CD14-positive monocyte (primary cell): ENCODE measurements around the gene LYG1. TPM values are rescaled to one million over a fixed set of nuclear protein-coding genes. Genes with fewer than 3 reads are reported as not detected.

Experiments used
- DNase-seq, 3 donors: peaks; one replicate each; pipeline ENCODE4 v3.0.0-alpha.2; 2011 to 2022
- H2AFZ ChIP-seq: 2 replicates; pipeline ENCODE4 v1.6.0; 2012; ENCODE audit warnings: mild to moderate bottlenecking, low read depth, low read length, inconsistent platforms; ENCODE audit not compliant: insufficient read depth, poor library complexity, severe bottlenecking
- H3K27ac ChIP-seq, 2 donors: 1 replicate in 1 of 2; 2 replicates in 1 of 2; pipeline ENCODE4 v1.5.1; 2012 to 2013; ENCODE audit warnings: low read length in 2 of 2, control low read depth in 1 of 2, inconsistent platforms in 1 of 2, low read depth in 1 of 2, mild to moderate bottlenecking in 1 of 2
- H3K27me3 ChIP-seq, 2 donors: one replicate each; pipeline versions ENCODE4 v1.6.0 to v1.6.1; 2011 to 2013; ENCODE audit warnings: low read length in 2 of 2; ENCODE audit not compliant: control insufficient read depth in 2 of 2, insufficient read depth in 2 of 2
- H3K36me3 ChIP-seq, 2 donors: replicated peaks in 1 of 2; 1 replicate in 1 of 2; 2 replicates in 1 of 2; pipeline versions ENCODE4 v1.5.1 to v1.6.1; 2012 to 2013; ENCODE audit warnings: low read length in 2 of 2, control low read depth in 1 of 2, inconsistent platforms in 1 of 2, mild to moderate bottlenecking in 1 of 2; ENCODE audit not compliant: insufficient read depth in 2 of 2, control insufficient read depth in 1 of 2
- H3K4me1 ChIP-seq, 2 donors: 1 replicate in 1 of 2; 2 replicates in 1 of 2; pipeline versions ENCODE4 v1.5.1 to v1.6.1; 2012 to 2013; ENCODE audit warnings: low read length in 2 of 2, control low read depth in 1 of 2, inconsistent platforms in 1 of 2, mild to moderate bottlenecking in 1 of 2, moderate library complexity in 1 of 2; ENCODE audit not compliant: insufficient read depth in 2 of 2, control insufficient read depth in 1 of 2
- H3K4me2 ChIP-seq: replicated peaks from 2 replicates; pipeline ENCODE3; 2012; ENCODE audit warnings: low read length, moderate library complexity, mild to moderate bottlenecking; ENCODE audit not compliant: poor library complexity, severe bottlenecking; ENCODE audit errors: extremely low read depth
- H3K4me3 ChIP-seq, 3 experiments: fragments of 200-600 bp in 1 of 3; sonication (generic) in 1 of 3; replicated peaks in 1 of 3; 1 replicate in 2 of 3; 2 replicates in 1 of 3; pipeline ENCODE4 v1.5.1; 2011 to 2013; ENCODE audit warnings: low read length in 3 of 3, mild to moderate bottlenecking in 3 of 3, control low read depth in 2 of 3, low read depth in 2 of 3, inconsistent platforms in 1 of 3, moderate library complexity in 1 of 3
- H3K79me2 ChIP-seq: 2 replicates; pipeline ENCODE4 v1.6.0; 2012; ENCODE audit warnings: mild to moderate bottlenecking, control low read depth, inconsistent platforms, low read length, moderate library complexity; ENCODE audit not compliant: insufficient read depth
- H3K9ac ChIP-seq: 2 replicates; pipeline ENCODE4 v1.6.0; 2017; ENCODE audit warnings: low read length, mild to moderate bottlenecking; ENCODE audit not compliant: insufficient read depth, poor library complexity, severe bottlenecking
- H3K9me3 ChIP-seq, 2 donors: replicated peaks in 1 of 2; 1 replicate in 1 of 2; 2 replicates in 1 of 2; pipeline versions ENCODE4 v1.5.1 to v1.6.1; 2012 to 2013; ENCODE audit warnings: low read length in 2 of 2, control low read depth in 1 of 2; ENCODE audit not compliant: control insufficient read depth in 1 of 2, insufficient read depth in 1 of 2
- H4K20me1 ChIP-seq: 2 replicates; pipeline ENCODE4 v1.6.0; 2012; ENCODE audit warnings: mild to moderate bottlenecking, low read length, control low read depth, moderate library complexity; ENCODE audit not compliant: insufficient read depth
- H3K27ac Mint-ChIP-seq, 7 donors: one replicate each; pipeline ENCODE4 v1.8.0; 2020; ENCODE audit warnings: mild to moderate bottlenecking in 7 of 7, mixed read lengths in 7 of 7, moderate library complexity in 6 of 7, inconsistent platforms in 2 of 7
- H3K27me3 Mint-ChIP-seq, 3 donors: one replicate each; pipeline ENCODE4 v1.8.0; 2021 to 2022; ENCODE audit warnings: low read depth in 3 of 3, mild to moderate bottlenecking in 3 of 3, mixed read lengths in 3 of 3, moderate library complexity in 3 of 3, inconsistent platforms in 1 of 3
- H3K36me3 Mint-ChIP-seq, 2 donors: one replicate each; pipeline ENCODE4 v1.8.0; 2020; ENCODE audit warnings: mixed read lengths in 2 of 2, inconsistent platforms in 1 of 2, mild to moderate bottlenecking in 1 of 2
- H3K4me1 Mint-ChIP-seq: one replicate; pipeline ENCODE4 v1.8.0; 2020; ENCODE audit warnings: mild to moderate bottlenecking, mixed read lengths
- H3K4me3 Mint-ChIP-seq, 2 donors: one replicate each; pipeline ENCODE4 v1.8.0; 2020; ENCODE audit warnings: mild to moderate bottlenecking in 2 of 2, mixed read lengths in 2 of 2, moderate library complexity in 1 of 2
- H3K9me3 Mint-ChIP-seq, 7 donors: one replicate each; pipeline ENCODE4 v1.8.0; 2020 to 2022; ENCODE audit warnings: mixed read lengths in 7 of 7, mild to moderate bottlenecking in 6 of 7, moderate library complexity in 6 of 7, inconsistent platforms in 2 of 7
- WGBS: methylation state at CpG from one replicate; pipeline ENCODE4 v1.1.5; 2013; ENCODE audit warnings: missing lambda C conversion rate; ENCODE audit not compliant: insufficient coverage; 5-methylcytosine and 5-hydroxymethylcytosine counted together
- intact Hi-C, 2 donors: fragments of 100-400 bp; cut with micrococcal nuclease; formaldehyde crosslinking; loops; one replicate each; pipeline versions ENCODE4 v1.15.0 to v1.15.1; 2023
- polyA plus RNA-seq, 3 donors: library from polyadenylated mRNA; depleted of rRNA in 1 of 3; unstranded in 2 of 3; stranded (reverse) in 1 of 3; fragments of 300-500 nt in 2 of 3; fragments of >200 nt in 1 of 3; fragmentation: Illumina TruSeq in 2 of 3; gene quantifications; 1 replicate in 2 of 3; 2 replicates in 1 of 3; pipeline ENCODE4 v1.2.3, GENCODE V29; 2012 to 2021
- TF ChIP-seq, protein P1 (sequence below): fragments of 200-600 bp; IDR thresholded peaks from one replicate; pipeline ENCODE4 v1.8.0; 2022; ENCODE audit warnings: antibody characterized with exemption, mild to moderate bottlenecking

Gene LYG1
- polyA plus RNA-seq, 3 donors, result 0.29 to 5.6 TPM; not detected in 1

DNA sequence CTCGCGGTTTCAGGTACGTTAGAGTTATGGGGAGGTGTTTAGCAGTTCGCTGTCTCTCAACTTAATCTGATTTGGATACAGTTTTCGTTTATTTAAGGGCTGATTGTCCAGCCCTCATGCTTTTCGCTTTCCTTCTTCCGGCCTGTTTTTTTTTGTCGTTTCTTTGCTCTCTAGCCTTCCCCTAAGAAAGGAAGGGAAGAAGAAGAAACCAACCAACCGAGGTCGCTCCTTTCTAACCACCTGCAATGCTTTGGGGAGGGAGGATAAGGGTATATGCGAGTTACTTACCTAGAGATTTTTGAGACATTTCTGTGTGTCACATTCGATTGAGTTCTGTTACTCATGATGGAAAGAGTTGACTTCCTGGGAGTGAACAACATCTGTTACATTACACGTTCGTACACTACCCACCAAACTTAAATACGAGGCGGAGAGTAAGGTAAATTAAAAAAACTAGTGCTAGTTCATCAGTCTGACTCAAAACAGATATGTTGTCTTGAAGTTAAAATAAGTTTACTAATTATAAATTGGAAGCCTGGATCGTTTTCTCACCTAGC is 37.1 kb upstream of the LYG1 start:
- Histone ChIP-seq H3K4me1 (peaks cover 18 to 34% of the 10 kb centered on the region in 2 donors), H3K9ac (peak overlapping the region; percentile 82), H4K20me1 (peaks cover 33% of the 10 kb centered on the region), H2AFZ (peak overlapping the region; percentile 93), H3K9me3 (no peaks in the 10 kb centered on the region), H3K36me3 (peaks cover 0 to 4% of the 10 kb centered on the region in 2 donors), H3K4me2 (peak overlapping the region; percentile 79), H3K4me3 (peak overlapping the region; percentile 68 to 94 (median 94)), H3K27me3 (no peaks in the 10 kb centered on the region), H3K27ac (peak overlapping the region; percentile 46 to 94), H3K79me2 (peaks cover 88% of the 10 kb centered on the region)
- WGBS, result 20% methylated on average over 1 of the region's 17 CpGs
- Mint-ChIP-seq H3K9me3 (no peaks in the 10 kb centered on the region), H3K27ac (no peak overlapping the region), H3K4me3 (no peak overlapping the region), H3K36me3 (peaks cover 2 to 11% of the 10 kb centered on the region in 2 donors), H3K4me1 (peaks cover 21% of the 10 kb centered on the region), H3K27me3 (no peaks in the 10 kb centered on the region)
- peak in 1 of 3 donors; percentile 8 for DNase-seq
- intact Hi-C loops, result loop anchor here (5.0 to 10.0 kb wide), 2 partner anchors 731 to 733 kb away; partner anchors contain the start of genes COA5 (in 2 of the 2) and UNC50 (in 2 of the 2)
- TF ChIP-seq, protein P1, sequence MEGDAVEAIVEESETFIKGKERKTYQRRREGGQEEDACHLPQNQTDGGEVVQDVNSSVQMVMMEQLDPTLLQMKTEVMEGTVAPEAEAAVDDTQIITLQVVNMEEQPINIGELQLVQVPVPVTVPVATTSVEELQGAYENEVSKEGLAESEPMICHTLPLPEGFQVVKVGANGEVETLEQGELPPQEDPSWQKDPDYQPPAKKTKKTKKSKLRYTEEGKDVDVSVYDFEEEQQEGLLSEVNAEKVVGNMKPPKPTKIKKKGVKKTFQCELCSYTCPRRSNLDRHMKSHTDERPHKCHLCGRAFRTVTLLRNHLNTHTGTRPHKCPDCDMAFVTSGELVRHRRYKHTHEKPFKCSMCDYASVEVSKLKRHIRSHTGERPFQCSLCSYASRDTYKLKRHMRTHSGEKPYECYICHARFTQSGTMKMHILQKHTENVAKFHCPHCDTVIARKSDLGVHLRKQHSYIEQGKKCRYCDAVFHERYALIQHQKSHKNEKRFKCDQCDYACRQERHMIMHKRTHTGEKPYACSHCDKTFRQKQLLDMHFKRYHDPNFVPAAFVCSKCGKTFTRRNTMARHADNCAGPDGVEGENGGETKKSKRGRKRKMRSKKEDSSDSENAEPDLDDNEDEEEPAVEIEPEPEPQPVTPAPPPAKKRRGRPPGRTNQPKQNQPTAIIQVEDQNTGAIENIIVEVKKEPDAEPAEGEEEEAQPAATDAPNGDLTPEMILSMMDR, result no peak

DNA sequence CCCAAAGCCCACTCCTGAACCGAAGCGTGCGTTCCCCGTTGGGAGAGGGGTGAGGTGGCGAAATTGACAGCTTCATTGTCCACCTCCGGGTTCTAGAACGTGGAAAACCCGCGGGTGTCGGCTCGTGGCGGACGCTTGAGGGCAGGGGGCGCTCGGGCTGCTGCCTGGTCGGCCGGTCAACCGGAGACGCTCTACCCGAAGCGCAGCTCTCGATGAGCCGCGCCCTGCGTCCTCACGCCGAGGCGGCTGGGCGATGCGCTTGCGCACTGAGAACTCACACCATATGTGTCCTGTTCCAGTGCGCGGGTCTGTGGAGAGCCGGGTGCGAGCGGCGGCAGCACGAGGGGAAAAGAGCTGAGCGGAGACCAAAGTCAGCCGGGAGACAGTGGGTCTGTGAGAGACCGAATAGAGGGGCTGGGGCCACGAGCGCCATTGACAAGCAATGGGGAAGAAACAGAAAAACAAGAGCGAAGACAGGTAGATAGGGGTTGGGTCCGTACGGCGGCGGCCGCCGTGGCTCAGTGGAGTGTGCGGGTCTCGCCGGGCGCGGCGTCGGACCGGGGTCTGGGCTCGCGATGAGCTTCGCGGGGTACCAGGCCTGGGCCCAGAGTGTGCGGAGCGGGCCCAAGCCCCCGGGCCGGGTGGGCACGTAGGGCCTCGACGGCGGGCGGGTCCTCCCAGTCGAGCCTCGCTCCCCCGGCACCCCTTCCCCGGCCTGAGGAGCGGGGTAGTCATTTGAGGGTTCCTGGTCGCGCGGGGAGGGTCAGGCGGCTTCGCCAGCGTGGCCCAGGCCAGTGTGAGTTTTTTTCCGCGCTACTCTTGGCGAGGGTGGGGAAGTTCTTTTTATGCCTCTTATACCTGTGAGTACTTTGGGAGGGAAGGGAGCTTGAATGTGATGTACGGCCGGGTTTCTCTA is 36.4 kb upstream of the LYG1 start, which contains the start of gene EIF5B:
EIF5B (plus strand) TSS at position 277 of the 916 bp plus-strand sequence; CDS start at position 443, 166 bp downstream.
- Histone ChIP-seq H3K4me3 (peak within 1 kb of the TSS; percentile 68 to 94 (median 94)), H3K79me2 (peaks cover 88% of the 10 kb centered on the region), H3K4me1 (peaks cover 18 to 34% of the 10 kb centered on the region in 2 donors), H3K9ac (peak within 1 kb of the TSS; percentile 89), H3K4me2 (peak within 1 kb of the TSS; percentile 79), H4K20me1 (peaks cover 34% of the 10 kb centered on the region), H3K9me3 (no peaks in the 10 kb centered on the region), H3K27ac (peak within 1 kb of the TSS; percentile 84 to 94), H2AFZ (peak within 1 kb of the TSS; percentile 98), H3K27me3 (no peaks in the 10 kb centered on the region), H3K36me3 (peaks cover 7 to 11% of the 10 kb centered on the region in 2 donors)
- Mint-ChIP-seq H3K4me1 (peaks cover 21% of the 10 kb centered on the region), H3K27me3 (no peaks in the 10 kb centered on the region), H3K36me3 (peaks cover 9 to 12% of the 10 kb centered on the region in 2 donors), H3K9me3 (no peaks in the 10 kb centered on the region), H3K27ac (no peak within 1 kb of the TSS), H3K4me3 (no peak within 1 kb of the TSS)
- under 1% methylated on average over 81 of the region's 87 CpGs for WGBS
- TF ChIP-seq, protein P1, result peak; percentile 78
- peak; percentile 91 to 97 (median 93) for DNase-seq
- intact Hi-C loops, result loop anchor here (2.0 to 10.0 kb wide), 4 partner anchors 151 to 733 kb away; partner anchors contain the start of genes COA5 (in 2 of the 2), UNC50 (in 2 of the 2) and REV1 (in 1 of the 2)
